Smooth muscle cell (in vitro differentiated cells): ENCODE results near the gene MRAS. TPM values are rescaled to one million over a fixed set of nuclear protein-coding genes. Genes with fewer than 3 reads are reported as not detected.
A peak's percentile ranks its signal among the peaks of the same experiment; 100 is the strongest.

Experiments
- DNase-seq: peaks from one replicate; lab custom pipeline; 2025; ENCODE audit not compliant: unreplicated experiment; lab: John Stamatoyannopoulos, UW
- H2AFZ ChIP-seq: fragments of 200-600 bp; sonication (generic); 2 replicates; pipeline ENCODE4 v1.6.0; 2016; ENCODE audit warnings: antibody characterized with exemption, low read depth, mild to moderate bottlenecking
- H3F3A ChIP-seq: fragments of 200-600 bp; sonication (generic); 2 replicates; pipeline ENCODE4 v1.6.0; 2017; ENCODE audit warnings: antibody characterized with exemption, low read depth
- H3K27ac ChIP-seq: fragments of 200-600 bp; sonication (generic); 2 replicates; pipeline ENCODE4 v1.5.1; 2016; ENCODE audit warnings: low read depth, mild to moderate bottlenecking
- H3K27me3 ChIP-seq: fragments of 200-600 bp; sonication (generic); 2 replicates; pipeline ENCODE4 v1.6.1; 2016; ENCODE audit warnings: low read depth, mild to moderate bottlenecking
- H3K36me3 ChIP-seq: fragments of 200-600 bp; sonication (generic); 2 replicates; pipeline ENCODE4 v1.5.1; 2016; ENCODE audit warnings: low read depth
- H3K4me1 ChIP-seq: fragments of 200-600 bp; sonication (generic); 2 replicates; pipeline ENCODE4 v1.5.1; 2016; ENCODE audit warnings: low read depth
- H3K4me2 ChIP-seq: fragments of 200-600 bp; sonication (generic); 2 replicates; pipeline ENCODE4 v1.6.0; 2016; ENCODE audit warnings: mild to moderate bottlenecking
- H3K4me3 ChIP-seq: fragments of 200-600 bp; sonication (generic); 2 replicates; pipeline ENCODE4 v1.5.1; 2016; ENCODE audit warnings: mild to moderate bottlenecking
- H3K79me2 ChIP-seq: fragments of 200-600 bp; sonication (generic); 2 replicates; pipeline ENCODE4 v1.6.0; 2016; ENCODE audit warnings: low read depth, mild to moderate bottlenecking
- H3K9ac ChIP-seq: fragments of 200-600 bp; sonication (generic); 2 replicates; pipeline ENCODE4 v1.6.0; 2016; ENCODE audit warnings: low read depth
- H3K9me3 ChIP-seq: fragments of 200-600 bp; sonication (generic); replicated peaks from 2 replicates; pipeline ENCODE4 v1.5.1; 2016; ENCODE audit warnings: low read depth
- H4K20me1 ChIP-seq: fragments of 200-600 bp; sonication (generic); 2 replicates; pipeline ENCODE4 v1.6.0; 2016; ENCODE audit warnings: low read depth
- CTCF ChIP-seq: fragments of 200-600 bp; sonication (generic); IDR thresholded peaks from 2 replicates; pipeline ENCODE4 v1.5.1; 2017; ENCODE audit warnings: borderline replicate concordance, mild to moderate bottlenecking, antibody characterized with exemption; ENCODE audit not compliant: insufficient read depth, poor library complexity, severe bottlenecking
- WGBS: methylation state at CpG from one replicate; pipeline ENCODE4 v1.1.7; 2016; ENCODE audit warnings: low lambda C conversion rate; 5-methylcytosine and 5-hydroxymethylcytosine counted together
- polyA plus RNA-seq: library from polyadenylated mRNA; unstranded; fragments of >200 nt; fragmentation: Nextera tagmentation; extraction: Ambion mirVana; gene quantifications from 2 replicates; pipeline ENCODE4 v1.2.1, GENCODE V29; 2016
- total RNA-seq: library from RNA; depleted of rRNA; stranded (reverse); fragments of >200 nt; gene quantifications from 2 replicates; pipeline ENCODE4 v1.2.3, GENCODE V29; 2014

Gene MRAS
- total and polyA plus RNA-seq, 2 experiments from 2014 or later, result 43.0 to 60.5 TPM

GRCh38 chr3:138327831-138328230 lies 20.5 kb upstream of the MRAS start:
- Histone ChIP-seq H3K79me2 (no peaks in the 10 kb centered on the region), H2AFZ (no peak overlapping the region), H3K4me3 (no peak overlapping the region), H3K9me3 (no peaks in the 10 kb centered on the region), H3K27ac (peak overlapping the region; percentile 85), H3K4me1 (peaks cover 7% of the 10 kb centered on the region), H3K36me3 (no peaks in the 10 kb centered on the region), H3F3A (peaks cover 19% of the 10 kb centered on the region), H3K27me3 (no peaks in the 10 kb centered on the region), H3K4me2 (no peak overlapping the region), H3K9ac (peak overlapping the region; percentile 60), H4K20me1 (no peaks in the 10 kb centered on the region)
- no peak for DNase-seq
- TF ChIP-seq CTCF, result no peak
- 42% methylated on average over 4 of the region's 4 CpGs for WGBS

- WGBS, result 0% methylated on average over 2 of the region's 2 CpGs
- Histone ChIP-seq H2AFZ (no peak overlapping the region), H3K27ac (peak overlapping the region; percentile 85), H3K4me2 (peak overlapping the region; percentile 99), H3K4me1 (peaks cover 7% of the 10 kb centered on the region), H3K79me2 (no peaks in the 10 kb centered on the region), H3K36me3 (no peaks in the 10 kb centered on the region), H3F3A (peaks cover 19% of the 10 kb centered on the region), H3K9me3 (no peaks in the 10 kb centered on the region), H3K9ac (no peak overlapping the region), H3K27me3 (no peaks in the 10 kb centered on the region), H4K20me1 (no peaks in the 10 kb centered on the region), H3K4me3 (no peak overlapping the region)
- DNase-seq, result no peak
- TF ChIP-seq CTCF, result peak; percentile 13
Observed at GRCh38 chr3:138328341-138328740, 20.0 kb upstream of the MRAS start.

GRCh38 chr3:138329127-138329983 lies 19.0 kb upstream of the MRAS start, which contains the start of gene NME9:
Gene NME9 (minus strand): TSS chr3:138329851. CDS start chr3:138329335, 516 bp downstream.
- H3K36me3 ChIP-seq, result no peaks in the 10 kb centered on the region
- peak; percentile 29 for TF ChIP-seq CTCF
- H3F3A ChIP-seq, result peaks cover 19% of the 10 kb centered on the region
- peak within 1 kb of the TSS; percentile 57 for H3K9ac ChIP-seq
- 1% methylated on average over 62 of the region's 62 CpGs for WGBS
- H2AFZ ChIP-seq, result peak within 1 kb of the TSS; percentile 93
- peaks cover 7% of the 10 kb centered on the region for H3K4me1 ChIP-seq
- peak; percentile 40 for DNase-seq
- no peaks in the 10 kb centered on the region for H3K9me3 ChIP-seq
- peak within 1 kb of the TSS; percentile 85 for H3K27ac ChIP-seq
- no peaks in the 10 kb centered on the region for H3K79me2 ChIP-seq
- H3K27me3 ChIP-seq, result no peaks in the 10 kb centered on the region
- H4K20me1 ChIP-seq, result no peaks in the 10 kb centered on the region
- H3K4me3 ChIP-seq, result peak within 1 kb of the TSS; percentile 69
- H3K4me2 ChIP-seq, result peak within 1 kb of the TSS; percentile 99

- H3F3A ChIP-seq, result peaks cover 19% of the 10 kb centered on the region
- no peak overlapping the region for H3K9ac ChIP-seq
- no peaks in the 10 kb centered on the region for H3K27me3 ChIP-seq
- peaks cover 7% of the 10 kb centered on the region for H3K4me1 ChIP-seq
- peak overlapping the region; percentile 69 for H3K4me3 ChIP-seq
- peak overlapping the region; percentile 99 for H3K4me2 ChIP-seq
- TF ChIP-seq CTCF, result no peak
- no peaks in the 10 kb centered on the region for H3K36me3 ChIP-seq
- 14% methylated on average over 7 of the region's 7 CpGs for WGBS
- DNase-seq, result no peak
- no peak overlapping the region for H3K27ac ChIP-seq
- H3K9me3 ChIP-seq, result no peaks in the 10 kb centered on the region
- H2AFZ ChIP-seq, result peak overlapping the region; percentile 93
- H4K20me1 ChIP-seq, result no peaks in the 10 kb centered on the region
- no peaks in the 10 kb centered on the region for H3K79me2 ChIP-seq
Observed at GRCh38 chr3:138329984-138330293, 18.4 kb upstream of the MRAS start.
